ENCODE data around the gene ACIN1. TPM values are rescaled to one million over a fixed set of nuclear protein-coding genes. Genes with fewer than 3 reads are reported as not detected.

Gene ACIN1
- polyA plus RNA-seq, 12 donors = 108 to 284 (median 129) TPM; not detected in 1

GRCh38 chr14:23043754-23044153 is 51.2 kb downstream of the ACIN1 start:
- DNase-seq = no peak

DNA sequence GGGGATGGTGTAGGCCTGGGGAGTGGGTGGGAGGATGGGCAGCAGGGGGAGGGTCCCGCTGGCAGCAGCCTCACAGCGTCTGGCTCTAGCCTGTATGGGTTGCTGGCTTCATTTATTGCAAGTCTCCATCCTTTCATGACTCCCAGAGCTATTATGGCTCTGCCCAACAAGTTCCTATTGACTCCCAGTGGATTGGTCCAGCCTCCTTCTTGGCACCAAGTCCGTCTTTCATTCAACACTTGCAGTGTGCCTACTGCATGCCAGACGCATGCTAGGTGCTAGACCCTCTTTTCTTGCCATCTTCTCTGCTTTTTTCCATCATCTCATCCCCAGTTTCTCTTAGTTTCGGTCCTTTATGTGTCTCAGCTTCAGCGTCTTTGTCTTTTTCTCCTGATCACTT is 51.8 kb downstream of the ACIN1 start:
- DNase-seq = no peak

DNA sequence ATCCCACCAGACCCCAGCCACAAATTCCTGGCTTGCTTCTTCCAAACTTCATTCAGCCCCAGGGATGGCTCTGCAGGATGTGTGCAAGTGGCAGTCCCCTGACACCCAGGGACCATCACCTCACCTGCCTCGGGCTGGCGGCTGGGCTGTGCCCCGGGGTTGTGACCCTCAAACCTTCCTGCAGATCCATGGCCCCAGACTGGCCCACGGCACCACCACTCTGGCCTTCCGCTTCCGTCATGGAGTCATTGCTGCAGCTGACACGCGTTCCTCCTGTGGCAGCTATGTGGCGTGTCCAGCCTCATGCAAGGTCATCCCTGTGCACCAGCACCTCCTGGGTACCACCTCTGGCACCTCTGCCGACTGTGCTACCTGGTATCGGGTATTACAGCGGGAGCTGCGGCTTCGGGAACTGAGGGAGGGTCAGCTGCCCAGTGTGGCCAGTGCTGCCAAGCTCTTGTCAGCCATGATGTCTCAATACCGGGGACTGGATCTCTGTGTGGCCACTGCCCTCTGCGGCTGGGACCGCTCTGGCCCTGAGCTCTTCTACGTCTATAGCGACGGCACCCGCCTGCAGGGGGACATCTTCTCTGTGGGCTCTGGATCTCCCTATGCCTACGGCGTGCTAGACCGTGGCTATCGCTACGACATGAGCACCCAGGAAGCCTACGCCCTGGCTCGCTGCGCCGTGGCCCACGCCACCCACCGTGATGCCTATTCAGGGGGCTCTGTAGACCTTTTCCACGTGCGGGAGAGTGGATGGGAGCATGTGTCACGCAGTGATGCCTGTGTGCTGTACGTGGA is 52.6 kb downstream of the ACIN1 start, which contains the start of gene PSMB11:
TSS of gene PSMB11 (plus strand) at position 51 of the 804 bp plus-strand sequence. CDS start at position 65, 14 bp downstream.
- no peak for DNase-seq

- no peak for DNase-seq
Observed at GRCh38 chr14:23041729-23042128, 53.2 kb downstream of the ACIN1 start.

DNA sequence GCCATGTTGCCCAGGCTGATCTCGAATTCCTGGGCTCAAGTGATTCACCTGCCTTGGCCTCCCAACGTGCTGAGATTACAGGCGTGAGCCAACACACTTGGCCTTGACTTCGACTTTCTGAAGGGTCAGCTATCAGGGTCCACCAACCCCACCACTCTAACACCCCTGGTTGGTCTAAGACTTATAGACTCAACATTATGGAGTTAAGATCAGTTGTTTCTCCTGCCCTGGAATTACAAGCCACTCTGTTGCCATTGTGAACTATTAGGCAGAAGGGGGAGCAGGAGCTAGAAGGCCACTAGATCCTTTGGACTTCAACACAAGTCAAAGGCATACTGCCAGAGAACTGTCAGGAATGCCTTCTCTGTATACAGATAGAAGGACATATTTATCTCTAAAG is 54.8 kb downstream of the ACIN1 start:
- no peak for DNase-seq

- no peak for DNase-seq
Observed at GRCh38 chr14:23035303-23036144, 59.4 kb downstream of the ACIN1 start.

- peak; percentile 95 for DNase-seq
Observed at GRCh38 chr14:23034498-23035302, 60.2 kb downstream of the ACIN1 start, which contains the start of gene PSMB5. TSS of gene PSMB5 (minus strand) at chr14:23034900. CDS start at chr14:23034881, 19 bp downstream.

DNA sequence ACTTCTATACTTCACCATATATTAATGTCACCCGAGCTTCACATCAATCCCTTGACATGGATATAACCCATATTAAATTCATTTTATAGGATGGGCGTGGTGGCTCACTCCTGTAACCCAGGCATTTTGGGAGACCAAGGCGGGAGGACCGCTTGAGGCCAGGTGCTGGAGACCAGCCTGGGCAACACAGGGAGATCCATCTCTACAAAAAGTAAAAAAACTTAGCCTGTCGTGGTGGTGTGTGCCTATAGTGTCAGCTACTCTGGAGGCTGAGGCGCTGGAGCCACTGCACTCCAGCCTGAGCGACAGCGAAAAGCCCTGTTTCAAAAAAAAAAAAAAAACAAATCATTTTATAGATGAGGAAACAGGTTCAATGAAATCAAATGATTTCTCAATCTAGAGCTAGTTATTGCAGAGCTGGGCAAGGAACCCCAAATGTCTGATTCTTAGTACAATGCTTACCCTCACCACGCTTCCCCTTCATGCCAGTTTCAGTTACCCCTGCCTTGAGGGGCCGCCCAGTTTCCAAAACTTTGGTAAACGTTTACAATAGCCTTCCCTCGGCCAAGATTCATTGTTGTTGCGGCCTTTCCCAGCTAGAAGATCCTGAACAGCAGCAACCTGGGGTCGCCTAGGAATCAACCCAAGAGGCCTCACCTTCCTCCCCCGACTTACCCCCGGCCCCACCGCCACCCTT is 61.0 kb downstream of the ACIN1 start:
- no peak for DNase-seq

GRCh38 chr14:23033251-23033727 is 61.6 kb downstream of the ACIN1 start:
- DNase-seq = no peak

GRCh38 chr14:23030936-23031335 is 64.0 kb downstream of the ACIN1 start:
- DNase-seq = no peak

- no peak for DNase-seq
Observed at GRCh38 chr14:23028799-23029198, 66.1 kb downstream of the ACIN1 start.

DNA sequence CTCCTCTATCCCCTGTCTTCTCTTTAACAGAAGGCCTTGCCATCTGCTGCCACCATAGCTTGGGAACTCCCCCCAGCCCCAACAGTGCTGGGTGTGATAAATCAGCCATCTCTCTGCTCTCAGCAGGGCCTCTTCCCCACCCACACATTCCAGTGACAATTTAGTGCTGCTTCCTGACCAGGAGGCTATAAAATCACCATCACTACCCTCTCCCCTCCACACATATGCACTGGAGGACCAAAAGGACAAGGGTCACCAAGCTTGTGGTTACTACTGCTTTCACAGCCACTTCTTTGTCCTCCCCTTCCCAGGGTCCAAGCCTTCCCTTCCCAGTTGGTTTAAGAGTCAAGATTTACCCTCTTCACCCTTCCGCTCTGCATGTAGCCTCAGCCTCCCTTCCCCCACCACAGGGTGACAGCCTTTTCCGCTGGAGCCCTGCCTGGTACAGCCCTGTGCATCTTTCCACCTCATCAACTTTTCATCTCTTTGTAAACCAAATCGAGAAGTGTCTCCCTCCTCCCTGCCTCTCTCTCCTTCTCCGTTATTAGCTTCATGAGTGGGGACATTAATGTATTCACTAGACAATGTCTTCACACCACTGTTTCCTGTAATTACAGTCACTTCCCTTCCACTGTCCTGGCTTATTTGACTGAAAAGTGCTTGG is 69.7 kb downstream of the ACIN1 start:
- DNase-seq = no peak

- DNase-seq = no peak
Observed at GRCh38 chr14:23024612-23025075, 70.3 kb downstream of the ACIN1 start.

GRCh38 chr14:23023795-23024152 is 71.2 kb downstream of the ACIN1 start:
- no peak for DNase-seq

DNA sequence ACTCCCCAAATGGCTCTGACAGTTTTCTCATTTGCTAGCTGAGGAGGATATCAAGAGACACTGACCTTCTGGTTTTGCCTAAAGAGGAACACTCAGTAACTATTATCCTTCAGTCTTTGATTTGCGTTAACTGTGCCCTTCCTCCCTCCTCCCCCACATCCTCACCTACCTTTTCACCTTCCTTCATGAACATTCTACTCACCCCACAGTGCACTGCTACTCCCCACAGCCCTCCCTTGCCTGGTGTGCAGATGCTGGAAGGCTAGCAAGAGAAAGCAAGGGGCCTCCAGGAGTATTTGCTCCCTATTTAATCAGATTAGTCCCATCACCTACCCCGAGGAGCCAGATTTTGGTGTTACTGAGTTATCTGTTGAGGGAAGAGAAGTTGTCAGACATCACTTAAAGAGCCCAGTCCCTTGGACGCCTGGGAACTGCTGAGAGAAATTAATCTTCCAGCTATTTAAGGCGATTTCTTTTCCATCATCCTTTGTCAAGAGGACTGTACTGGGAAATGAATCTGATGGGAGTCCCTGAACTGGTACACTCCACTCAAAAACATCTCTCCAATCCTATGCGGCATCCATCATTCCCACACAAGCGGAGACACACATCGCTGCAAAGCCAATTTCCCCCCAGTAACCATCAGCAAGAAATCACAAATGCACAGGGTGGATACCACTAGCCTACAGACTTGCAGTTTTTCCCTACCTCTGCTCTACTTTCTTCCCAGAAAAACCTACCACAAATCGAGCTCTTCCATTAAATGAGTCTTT is 71.7 kb downstream of the ACIN1 start:
- DNase-seq = no peak

DNA sequence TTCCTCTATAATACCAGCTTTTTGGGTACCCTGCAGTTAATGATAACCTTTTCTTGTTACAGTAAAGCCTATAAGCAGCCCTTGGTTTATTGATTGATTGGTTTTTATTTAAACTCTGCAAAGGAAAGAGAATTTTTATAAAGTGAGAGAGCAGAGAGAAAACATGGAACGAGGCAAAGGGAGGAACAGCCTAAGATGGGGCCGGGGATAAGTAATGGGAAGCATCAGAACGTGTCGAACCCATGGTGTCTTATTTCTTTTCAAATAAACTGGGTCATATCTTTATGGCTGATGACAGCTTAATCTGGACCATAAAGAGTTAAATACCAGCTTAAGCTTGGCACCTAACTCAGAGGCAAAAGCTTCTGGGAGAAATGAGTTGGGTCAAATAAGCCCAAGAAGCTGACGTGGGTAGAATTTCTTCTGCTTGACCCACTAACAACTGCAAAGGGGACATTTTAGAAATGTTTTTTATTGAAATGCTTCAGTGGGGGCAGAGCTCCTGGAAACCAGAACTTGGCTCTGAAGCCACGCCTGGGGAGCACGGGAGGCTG is 73.0 kb downstream of the ACIN1 start:
- no peak for DNase-seq

GRCh38 chr14:23021434-23021833 is 73.5 kb downstream of the ACIN1 start:
- no peak for DNase-seq

- DNase-seq = no peak
Observed at GRCh38 chr14:23020143-23021128, 74.5 kb downstream of the ACIN1 start.

Measured in muscle of arm (tissue), 12 donors.